GM19372 (cell line): ENCODE measurements around the gene WDR5B.

ENCODE experiments used
- ATAC-seq: cut with Tn5 transposase; IDR thresholded peaks from one replicate; pipeline ENCODE4 v1.9.1; 2021; ENCODE audit warnings: mild to moderate bottlenecking, low read depth, moderate library complexity; ENCODE audit not compliant: unreplicated experiment

The WDR5B gene

DNA sequence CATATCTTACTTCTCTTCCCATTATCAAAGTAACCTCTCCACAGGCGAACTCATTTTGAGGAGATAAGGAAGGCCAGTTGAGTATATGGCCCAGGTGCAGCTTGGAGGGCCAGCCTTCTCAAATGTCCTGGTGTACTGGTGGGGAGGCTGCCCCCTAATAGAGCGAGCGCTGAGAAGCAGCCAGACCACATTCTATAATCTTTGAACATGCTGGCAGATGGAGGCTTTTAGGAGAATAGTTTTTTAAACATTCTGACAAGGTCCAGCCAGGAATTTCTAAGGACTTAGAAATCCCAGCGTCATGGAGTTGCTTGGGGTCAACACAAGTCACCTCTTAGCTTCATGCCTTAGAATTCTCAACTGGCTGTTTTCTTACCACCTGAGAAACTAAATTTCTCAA lies 5.8 kb downstream of the WDR5B start:
- ATAC-seq = no peak

DNA sequence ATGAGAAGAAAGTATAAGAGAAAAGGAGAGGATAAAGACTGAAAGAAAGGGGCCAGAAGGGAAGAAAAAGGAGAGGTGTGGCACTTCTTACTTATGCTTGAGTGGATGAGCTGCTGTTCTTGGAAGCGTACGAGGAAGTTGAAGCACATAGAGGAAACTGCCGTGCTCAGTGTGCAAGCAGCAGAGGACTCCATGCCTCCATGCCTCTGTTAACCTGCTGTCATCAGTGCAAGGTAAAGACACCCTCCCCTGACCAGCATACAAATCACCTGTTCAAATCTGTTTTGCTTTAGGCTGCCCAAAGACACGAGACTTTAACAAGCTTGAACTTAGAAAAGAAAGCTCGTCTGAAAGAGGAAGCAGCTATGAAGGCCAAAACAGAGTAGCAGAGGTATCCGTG lies 6.4 kb downstream of the WDR5B start:
- ATAC-seq = no peak

DNA sequence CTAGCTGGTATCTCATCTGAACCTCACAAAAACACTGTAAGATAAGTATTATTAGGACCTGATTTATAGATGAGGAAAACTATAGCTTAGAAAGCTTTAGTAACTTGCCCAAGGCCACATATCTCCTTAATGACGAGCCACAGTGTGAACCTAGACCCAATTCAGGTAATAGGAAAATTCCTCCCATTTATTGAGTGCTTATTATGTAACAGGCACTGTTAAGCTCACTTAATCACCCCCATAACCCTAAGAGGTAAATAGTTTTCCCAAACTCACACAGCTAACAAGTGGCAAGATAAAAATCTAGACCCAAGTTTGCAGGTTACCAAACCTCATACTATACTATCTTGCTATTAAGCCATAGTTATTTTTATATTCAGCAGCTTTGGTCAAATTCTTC lies 7.9 kb downstream of the WDR5B start:
- ATAC-seq = no peak

DNA sequence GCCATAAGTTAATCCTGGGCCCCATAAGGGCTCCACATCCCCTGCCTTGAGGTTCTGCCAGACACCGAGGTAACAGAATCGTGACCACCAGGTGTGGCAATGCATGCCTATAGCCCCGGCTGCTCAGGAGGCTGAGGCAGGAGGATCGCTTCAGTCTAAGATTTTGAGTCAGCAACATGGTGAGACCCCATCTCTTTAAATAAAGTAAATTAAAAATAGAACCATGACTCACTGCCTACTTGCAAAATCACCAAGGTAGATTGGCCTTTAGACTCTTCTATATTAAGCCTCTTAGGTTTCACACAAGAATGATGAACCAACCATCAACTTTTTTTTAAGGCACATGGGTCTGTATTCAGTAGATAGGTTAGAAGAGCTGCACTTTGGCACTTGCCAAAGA lies 9.7 kb downstream of the WDR5B start:
- ATAC-seq = no peak

DNA sequence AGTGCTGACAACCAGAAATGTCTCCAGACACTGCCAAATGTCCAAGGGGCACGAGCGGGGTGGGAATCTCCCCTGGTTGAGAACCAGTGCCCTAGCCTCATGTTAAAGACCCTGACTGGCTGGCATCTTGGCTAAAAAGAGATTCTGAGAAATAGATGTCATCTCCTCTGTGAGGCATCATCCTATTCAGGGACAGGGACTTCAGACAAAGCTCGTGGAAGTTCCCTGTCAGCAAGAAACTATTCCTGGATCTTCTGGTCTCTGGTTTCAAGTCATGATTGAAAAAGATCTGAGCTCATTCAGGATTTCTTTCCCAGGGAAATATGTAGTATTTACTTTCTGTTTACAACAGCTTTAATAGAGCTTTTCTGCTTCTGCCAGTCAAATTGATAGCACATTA lies 10.8 kb downstream of the WDR5B start:
- ATAC-seq = no peak

DNA sequence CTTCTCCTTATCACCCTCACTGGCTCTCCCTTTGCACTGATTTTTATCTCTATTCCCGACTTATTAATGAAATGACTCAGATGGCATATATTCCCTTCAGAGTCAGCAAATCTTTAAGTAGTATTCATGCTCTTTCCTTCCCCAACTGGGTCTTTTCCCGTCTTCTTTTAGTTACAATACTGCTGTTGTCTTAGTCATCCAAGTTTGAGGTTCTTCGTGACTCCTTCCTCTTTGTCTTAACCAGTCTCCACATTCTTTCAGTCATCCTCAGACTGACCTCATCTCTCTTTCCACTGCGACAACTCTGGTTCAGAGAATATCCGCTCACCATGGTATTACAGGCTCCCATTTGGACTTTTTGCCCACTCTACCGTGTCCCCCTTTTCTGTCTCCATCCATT lies 12.4 kb downstream of the WDR5B start:
- ATAC-seq = no peak

DNA sequence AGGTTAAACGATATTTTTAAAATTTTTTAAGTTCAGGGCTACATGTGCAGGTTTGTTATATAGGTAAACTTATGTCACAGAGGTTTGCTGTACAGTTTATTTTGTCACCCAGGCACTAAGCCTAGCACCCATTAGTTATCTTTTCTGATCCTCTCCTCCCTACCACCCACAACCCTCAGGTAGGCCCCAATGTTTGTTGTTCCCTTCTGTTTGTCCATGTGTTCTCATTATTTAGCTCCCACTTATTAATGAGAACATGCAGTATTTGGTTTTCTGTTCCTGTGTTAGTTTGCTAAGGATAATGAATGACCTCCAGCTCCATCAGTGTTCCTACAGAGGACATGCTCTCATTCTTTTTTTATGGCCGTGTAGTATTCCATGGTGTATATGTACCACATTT lies 16.9 kb downstream of the WDR5B start:
- ATAC-seq = no peak

DNA sequence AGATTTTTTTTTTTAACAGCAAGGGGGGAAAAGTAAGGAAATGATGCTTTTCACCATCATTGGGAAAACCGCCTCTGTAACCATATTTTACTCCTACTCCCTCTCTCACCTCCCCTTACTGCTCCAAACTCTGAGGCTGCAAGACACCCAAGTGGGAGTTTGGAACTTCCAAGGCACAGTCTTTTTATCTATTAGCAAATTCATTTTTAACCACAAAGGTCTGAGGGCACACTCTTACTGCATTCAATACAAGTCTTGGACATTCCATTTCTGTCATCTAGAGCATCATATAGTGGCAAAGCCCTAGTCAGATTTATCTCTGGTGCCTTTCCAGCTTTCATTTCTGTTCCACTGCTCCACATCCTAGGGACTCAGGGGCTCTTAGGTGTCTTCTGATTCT lies 18.7 kb downstream of the WDR5B start:
- ATAC-seq = no peak

DNA sequence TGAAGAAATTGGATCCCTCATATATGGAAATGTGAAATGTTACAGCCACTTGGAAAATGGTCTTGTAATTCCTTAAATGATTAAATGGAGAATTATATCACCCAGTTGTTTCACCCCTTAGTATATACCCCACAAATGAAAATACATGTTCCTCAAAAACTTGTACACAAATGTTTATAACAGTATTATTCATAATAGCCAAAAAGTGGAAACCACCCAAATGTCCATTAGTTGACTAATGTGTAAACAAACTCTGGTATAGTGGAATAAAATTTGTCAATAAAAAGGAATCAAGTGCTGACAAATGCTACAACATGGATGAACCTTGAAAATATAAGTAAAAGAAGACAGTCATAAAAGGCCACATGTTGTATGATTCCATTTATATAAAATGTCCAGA lies 19.4 kb downstream of the WDR5B start:
- no peak for ATAC-seq

DNA sequence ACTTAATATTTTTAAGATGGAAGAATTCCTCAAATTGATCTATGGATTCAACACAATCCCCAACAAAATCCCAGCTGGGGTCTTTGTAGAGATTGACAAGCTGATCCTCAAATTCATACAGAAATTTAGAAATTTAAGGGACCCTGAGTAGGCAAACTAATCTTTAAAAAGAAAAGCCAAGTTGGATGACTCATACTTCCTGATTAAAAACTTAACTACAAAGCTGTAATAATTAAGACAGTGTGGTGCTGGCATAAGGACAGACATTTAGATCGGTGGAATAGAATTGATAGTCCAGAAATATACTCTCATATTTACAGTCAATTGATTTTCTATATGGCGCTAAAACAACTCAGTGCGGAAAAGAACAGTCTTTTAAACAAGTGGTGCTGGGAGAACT lies 20.3 kb downstream of the WDR5B start:
- ATAC-seq = no peak

DNA sequence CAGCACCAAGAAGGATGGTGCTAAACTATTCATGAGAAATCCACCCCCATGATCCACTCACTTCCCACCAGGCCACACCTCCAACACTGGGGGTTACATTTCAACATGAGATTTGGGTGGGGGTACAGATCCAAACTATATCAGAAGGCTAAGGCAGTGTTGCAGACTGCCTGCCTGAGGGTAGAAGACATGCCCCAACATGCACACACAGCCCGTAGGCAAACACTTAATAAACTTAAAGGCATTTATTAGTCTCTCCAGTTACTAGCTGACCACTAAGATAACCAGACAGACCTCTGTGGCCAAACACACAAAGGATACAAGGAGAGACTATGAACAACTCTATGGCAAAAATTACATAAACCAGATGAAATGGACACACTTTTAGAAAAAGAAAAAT lies 21.7 kb downstream of the WDR5B start:
- ATAC-seq = no peak

DNA sequence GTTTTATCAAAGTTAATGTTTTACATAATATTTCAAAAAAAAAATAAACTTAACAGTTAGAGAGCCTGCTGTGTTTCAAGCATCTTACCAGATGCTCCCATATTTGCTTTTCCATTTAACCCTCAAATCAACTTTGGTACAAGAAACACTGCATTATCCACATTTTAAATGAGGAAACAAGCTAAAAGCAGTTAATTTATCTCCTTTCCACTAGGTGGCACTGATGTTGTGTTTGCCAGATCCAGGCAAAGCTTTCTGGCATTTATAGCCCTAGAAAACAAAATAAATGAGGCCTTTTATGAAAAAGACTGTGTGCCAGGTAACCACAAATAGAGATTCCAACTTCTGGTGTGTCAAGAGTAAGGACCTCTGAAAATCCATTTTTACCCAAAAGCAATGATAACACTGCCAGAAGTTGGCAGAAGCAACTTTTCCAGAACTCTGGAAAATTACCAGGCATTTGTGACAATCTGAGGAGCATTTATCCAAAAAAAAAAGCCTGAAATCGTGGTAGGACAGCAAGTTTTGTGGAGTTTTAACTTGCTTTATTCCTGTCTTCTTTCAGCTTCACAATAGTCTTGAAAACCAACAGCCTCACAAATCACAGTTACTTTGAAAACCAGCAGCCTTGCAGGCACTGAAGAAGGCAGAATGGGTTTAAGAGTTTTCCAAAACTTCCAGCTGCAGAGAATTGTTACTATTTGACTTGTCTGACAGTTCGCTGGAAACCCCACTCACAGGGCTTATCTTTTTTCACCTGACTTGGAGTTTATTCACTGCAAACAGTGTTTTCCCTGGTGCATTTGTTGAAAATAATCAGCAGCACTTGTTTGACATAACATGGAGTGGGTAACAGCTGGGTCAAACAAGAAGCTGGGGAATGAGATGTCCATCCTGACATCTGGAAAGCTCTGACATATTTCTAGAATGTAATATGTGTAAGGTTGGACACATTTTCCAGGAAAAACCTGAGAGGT lies 22.7 kb downstream of the WDR5B start:
- ATAC-seq = no peak

DNA sequence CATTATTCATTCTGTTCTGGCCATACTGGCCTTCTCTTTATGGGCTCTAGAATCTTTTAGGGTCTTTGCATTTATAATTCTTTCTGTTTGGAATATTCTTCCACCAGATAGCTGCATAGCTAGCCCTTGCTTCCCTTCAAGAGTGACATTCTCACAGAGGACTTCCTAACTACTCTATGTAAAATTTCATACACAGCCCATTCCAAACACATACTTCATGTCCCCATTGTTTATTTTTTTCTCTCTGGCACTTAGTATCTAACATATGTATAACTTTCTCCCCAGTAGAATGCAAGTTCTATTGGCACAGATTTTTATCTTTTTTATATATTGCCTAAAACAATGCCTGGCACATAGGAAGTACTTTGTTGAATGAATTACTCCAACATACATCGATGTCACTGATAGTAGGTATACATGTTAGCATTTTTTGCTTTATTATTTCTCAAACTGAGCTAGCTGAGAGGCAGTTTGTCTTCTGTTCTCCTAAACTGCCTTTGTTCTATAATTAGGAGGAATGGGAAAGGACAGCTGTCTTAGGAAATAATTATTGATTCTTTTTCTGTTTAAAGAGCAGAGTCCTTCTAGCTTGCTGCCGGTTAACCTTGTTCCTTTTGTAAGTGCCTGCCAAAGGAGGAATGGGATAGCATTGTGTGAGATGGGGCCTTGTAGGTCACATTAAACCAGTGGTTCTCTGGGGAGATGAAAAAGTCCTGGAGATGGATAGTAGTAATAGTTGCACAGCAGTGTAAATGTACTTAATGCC lies 24.0 kb downstream of the WDR5B start:
- ATAC-seq = no peak

DNA sequence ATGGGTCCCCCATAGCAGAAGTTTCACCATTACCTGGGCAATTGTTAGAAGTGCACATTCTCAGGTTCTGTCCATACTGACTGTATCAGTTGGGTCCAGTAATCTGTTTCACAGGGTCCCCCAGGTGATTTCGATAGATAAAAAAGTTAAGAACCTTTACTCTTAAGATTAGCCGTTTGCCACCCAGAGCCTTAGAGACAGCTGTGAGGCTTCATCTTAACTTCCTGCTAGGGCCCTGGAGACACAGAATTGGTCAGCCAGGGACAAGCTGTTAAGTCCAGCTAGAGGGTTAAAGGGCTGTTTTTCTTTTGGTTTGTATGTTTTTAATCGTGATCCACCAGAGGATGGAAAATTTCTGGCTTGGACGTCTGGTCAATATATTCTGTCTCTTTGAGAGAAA lies 25.2 kb downstream of the WDR5B start:
- ATAC-seq = no peak

DNA sequence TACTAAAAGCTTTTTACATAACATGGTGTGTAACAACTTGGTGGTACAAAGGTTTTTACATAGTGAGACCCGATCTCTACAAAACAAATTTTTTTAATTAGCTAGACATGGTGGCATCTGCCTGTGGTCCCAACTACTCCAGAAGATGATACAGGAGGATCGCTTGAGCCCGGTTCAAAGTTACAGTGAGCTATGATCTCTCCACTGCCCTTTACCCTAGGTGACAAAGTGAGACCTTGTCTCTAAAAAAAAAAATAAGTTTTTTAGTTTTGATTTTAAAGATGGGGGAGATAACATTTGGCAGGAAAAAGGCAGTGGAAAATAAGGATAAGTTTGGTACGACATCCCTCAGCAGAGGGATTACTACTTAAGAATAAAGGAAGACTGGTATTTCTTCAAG lies 26.0 kb downstream of the WDR5B start:
- no peak for ATAC-seq

DNA sequence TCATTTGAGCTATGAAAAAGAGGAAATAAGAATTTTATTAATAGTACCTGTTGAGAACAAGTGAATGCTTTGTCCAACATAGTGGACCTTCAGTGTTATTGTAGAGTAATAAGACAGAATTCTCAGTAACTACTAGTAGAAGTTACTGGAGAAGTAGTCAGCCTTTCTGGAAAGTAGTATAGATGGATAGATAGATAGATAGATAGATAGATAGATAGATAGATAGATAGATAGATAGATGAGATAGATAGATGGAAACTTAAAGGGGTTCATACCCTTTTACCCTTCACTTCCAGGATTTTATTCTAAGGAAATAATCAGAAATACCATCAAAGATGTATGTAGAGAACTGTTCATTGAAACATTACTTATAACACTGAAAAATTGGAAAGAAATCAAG lies 26.7 kb downstream of the WDR5B start:
- no peak for ATAC-seq

DNA sequence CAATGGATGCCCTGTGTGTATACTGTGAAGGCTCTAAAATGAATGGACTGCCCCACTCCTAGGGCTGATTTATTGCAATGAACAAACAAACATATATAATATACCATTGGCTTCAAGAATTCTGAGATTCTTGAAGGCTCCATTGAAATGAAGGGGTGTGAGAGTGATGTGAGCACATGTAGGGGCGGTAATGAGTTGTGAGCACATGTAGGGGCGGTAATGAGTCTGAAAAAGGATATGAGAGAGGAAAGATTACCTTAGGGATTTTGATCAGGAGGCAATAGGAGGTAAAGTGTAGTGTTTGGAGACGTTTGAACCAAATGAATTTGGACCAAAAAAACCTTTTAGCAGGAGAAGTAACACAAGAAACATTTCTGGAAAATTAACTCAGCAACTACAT lies 28.2 kb downstream of the WDR5B start:
- no peak for ATAC-seq

DNA sequence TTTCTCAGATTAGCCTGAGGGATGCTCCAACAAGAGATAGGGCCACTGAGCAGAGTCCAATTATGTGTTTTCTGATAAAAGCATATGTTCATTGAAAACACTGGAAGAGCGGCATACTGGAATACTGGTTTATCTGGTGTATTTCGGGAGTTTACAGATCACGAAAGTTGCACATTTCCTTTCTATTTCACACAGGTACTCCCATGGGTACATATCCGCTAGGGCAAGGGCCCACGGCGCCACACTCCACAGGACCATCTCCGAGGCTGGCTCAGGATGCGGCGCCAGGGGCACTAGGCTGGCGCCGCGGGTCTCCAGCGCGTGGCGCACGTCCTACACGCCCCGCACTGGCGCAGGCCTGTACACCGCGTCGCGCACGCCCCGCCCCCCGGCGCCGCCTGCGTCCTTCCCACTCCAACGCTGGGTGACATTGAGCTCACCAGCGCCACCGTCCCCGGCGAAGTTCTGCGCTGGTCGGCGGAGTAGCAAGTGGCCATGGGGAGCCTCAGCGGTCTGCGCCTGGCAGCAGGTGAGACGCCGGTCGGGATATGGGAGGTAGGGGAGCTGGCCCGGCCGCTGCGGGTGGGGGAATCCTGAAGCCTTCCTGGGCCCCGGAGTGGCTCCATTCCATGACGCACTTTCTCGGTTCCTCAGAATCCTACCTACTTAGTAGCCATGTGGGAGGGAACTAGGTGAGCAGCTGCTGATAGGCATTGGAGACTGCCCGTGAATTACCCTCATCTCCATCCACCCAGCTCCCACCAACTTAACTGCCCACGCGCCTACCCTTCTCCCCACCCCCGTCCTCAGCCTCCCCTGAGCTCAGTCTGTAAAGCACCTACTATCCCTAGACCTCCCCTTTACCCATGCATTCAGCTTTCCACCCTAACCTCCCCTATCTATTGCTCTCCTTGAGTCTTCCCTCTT lies 31.8 kb downstream of the WDR5B start, which contains the start of gene FAM162A:
TSS of gene FAM162A (plus strand) at position 412 of the 927 bp plus-strand sequence. CDS start at position 496, 84 bp downstream.
- peak; percentile 90 for ATAC-seq

DNA sequence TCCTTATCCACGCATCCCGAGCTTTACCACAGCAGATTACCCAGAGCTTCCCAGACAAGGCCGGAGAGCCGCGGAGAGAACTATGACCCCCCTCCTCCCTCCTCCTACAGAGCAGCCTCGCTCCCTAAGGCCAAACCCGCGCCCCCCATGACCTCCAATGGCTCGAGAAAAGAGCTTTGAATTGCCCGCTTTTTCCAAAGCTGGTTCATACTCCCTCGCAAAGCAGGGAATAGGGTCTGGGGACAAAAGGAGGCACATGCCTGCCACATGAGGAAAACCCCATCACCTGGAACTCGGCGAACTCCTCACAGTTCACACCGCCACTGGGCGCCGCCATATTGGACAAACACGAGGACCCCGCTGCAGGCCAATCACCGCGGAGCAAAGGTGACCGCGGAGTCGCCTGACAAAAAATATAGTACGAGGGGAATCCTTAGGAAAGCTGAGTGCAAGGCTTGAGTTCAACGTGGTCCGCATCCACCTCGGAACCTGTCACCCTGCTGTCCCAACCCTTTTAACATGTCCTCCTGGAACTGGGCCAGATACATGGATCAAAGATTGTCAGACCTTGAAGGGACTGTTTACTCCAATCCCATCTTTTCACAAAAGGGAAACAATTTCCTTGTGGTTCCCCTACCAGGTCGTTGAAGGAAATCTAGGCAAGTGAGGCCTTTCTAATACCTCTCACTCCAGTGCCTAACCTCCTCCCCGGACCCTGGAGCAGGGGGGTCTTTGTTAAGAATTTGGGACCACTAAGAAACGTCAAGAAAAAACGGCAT lies 32.8 kb downstream of the WDR5B start, which contains the start of gene MIX23:
TSS of gene MIX23 (minus strand) at position 344 of the 779 bp plus-strand sequence. CDS start at position 337, 7 bp downstream.
- ATAC-seq = peak; percentile 33

DNA sequence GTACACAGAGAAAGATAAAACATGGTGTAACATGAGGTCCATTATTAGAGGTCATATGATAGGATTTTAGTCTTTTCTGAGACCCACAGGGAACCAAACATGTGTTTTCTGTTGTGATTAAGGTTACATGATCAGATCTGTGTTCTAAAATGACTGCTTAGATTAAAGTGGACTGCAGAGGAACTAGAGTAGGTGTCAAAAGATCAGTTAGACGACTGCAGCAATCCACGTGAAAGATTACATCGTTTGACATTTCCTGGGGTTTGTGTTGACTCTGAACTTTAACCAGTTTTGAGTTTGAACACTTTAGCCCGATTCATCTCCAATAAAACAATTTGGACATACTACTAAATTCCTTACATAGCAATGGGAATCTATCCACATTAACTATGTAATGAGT lies 37.9 kb downstream of the WDR5B start:
- no peak for ATAC-seq
